ENCODE data around the gene SMIM35.
"Not testable (repeated sequence)": the region's sequence is repeated elsewhere in the genome, so short reads cannot be mapped to it uniquely, and the experiment has no call there.

The SMIM35 gene

GRCh38 chr11:118080296-118080695, 6.5 kb downstream of the SMIM35 start:
- DNase-seq (ENCODE audit: low spot score) = no peak

GRCh38 chr11:118079491-118079890, 7.3 kb downstream of the SMIM35 start:
- DNase-seq (ENCODE audit: low spot score) = no peak

GRCh38 chr11:118078911-118079411, 7.8 kb downstream of the SMIM35 start:
- no peak for DNase-seq (ENCODE audit: low spot score)

- DNase-seq (ENCODE audit: low spot score) = no peak
Measured at GRCh38 chr11:118076754-118077281, 9.9 kb downstream of the SMIM35 start, which contains the start of gene TMPRSS4. TSS of gene TMPRSS4 (plus strand) at chr11:118077078. CDS start at chr11:118077303, 225 bp downstream.

GRCh38 chr11:118074785-118075184, 12.0 kb downstream of the SMIM35 start:
- DNase-seq (ENCODE audit: low spot score) = no peak

GRCh38 chr11:118074091-118074685, 12.6 kb downstream of the SMIM35 start:
- no peak for DNase-seq (ENCODE audit: low spot score)

- DNase-seq (ENCODE audit: low spot score) = no peak
Measured at GRCh38 chr11:118073554-118073953, 13.2 kb downstream of the SMIM35 start.

GRCh38 chr11:118071416-118072030, 15.2 kb downstream of the SMIM35 start:
- no peak for DNase-seq (ENCODE audit: low spot score)

GRCh38 chr11:118068945-118069612, 17.7 kb downstream of the SMIM35 start:
- DNase-seq (ENCODE audit: low spot score) = no peak

GRCh38 chr11:118068206-118068944, 18.4 kb downstream of the SMIM35 start:
- no peak for DNase-seq (ENCODE audit: low spot score)

- DNase-seq (ENCODE audit: low spot score) = no peak
Measured at GRCh38 chr11:118067006-118067405, 19.8 kb downstream of the SMIM35 start.

GRCh38 chr11:118065384-118065783, 21.4 kb downstream of the SMIM35 start:
- no peak for DNase-seq (ENCODE audit: low spot score)

- DNase-seq (ENCODE audit: low spot score) = no peak
Measured at GRCh38 chr11:118064956-118065355, 21.8 kb downstream of the SMIM35 start.

GRCh38 chr11:118062631-118063030, 24.1 kb downstream of the SMIM35 start:
- not testable (repeated sequence) for DNase-seq (ENCODE audit: low spot score)

- DNase-seq (ENCODE audit: low spot score) = not testable (repeated sequence)
Measured at GRCh38 chr11:118062181-118062580, 24.6 kb downstream of the SMIM35 start.

- DNase-seq (ENCODE audit: low spot score) = no peak
Measured at GRCh38 chr11:118061586-118062125, 25.1 kb downstream of the SMIM35 start.

- no peak for DNase-seq (ENCODE audit: low spot score)
Measured at GRCh38 chr11:118060869-118061268, 25.9 kb downstream of the SMIM35 start.

- no peak for DNase-seq (ENCODE audit: low spot score)
Measured at GRCh38 chr11:118060081-118060661, 26.6 kb downstream of the SMIM35 start.

GRCh38 chr11:118059246-118059940, 27.4 kb downstream of the SMIM35 start:
- no peak for DNase-seq (ENCODE audit: low spot score)

GRCh38 chr11:118058311-118059245, 28.2 kb downstream of the SMIM35 start:
- DNase-seq (ENCODE audit: low spot score) = no peak

Measured in CD4-positive, alpha-beta T cell treated with Interleukin-6 at 100 ng/mL for 8 hours (primary cell).